ENCODE results near the gene KRTAP10-2. TPM values are rescaled to one million over a fixed set of nuclear protein-coding genes. Genes with fewer than 3 reads are reported as not detected.

The KRTAP10-2 gene
- total and polyA plus RNA-seq, 2 of the 4 experiments (the other 2 are of a cell fraction): not detected

DNA sequence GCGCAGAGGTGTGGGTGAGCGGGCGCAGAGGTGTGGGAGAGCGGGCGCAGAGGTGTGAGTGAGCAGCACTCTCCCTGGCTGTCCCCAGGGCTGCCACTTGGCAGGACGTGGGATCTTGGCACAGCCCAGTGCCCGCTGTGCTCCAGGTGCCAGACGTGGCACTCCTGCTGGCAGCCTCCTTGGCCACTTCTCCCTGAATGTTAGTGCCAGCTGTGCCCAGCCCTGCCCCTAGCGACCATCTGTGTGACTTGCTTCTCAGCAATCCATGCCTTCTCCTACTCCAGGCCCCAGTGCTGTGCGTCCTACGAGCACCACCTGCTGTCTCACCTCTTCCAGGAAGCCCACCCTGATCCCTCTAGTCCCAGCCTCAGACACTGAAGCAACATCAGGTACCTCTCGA is 41.8 kb downstream of the KRTAP10-2 start:
- dilution Hi-C loops (cut with HindIII; ENCODE audit: low sequenced_read_pairs, unreplicated experiment) (no loop called here), intact Hi-C loops (cut with micrococcal nuclease) (no loop called here), in situ Hi-C loops (cut with MboI; ENCODE audit: low sequenced_read_pairs) (loop anchor here (25.0 kb wide), 1 partner anchor 428 kb away; the partner anchor contains the start of gene SLX9)
- Histone ChIP-seq H4K20me1 (ENCODE audit: insufficient read depth, low read length) (no peaks in the 10 kb centered on the region), H3K9me3 (ENCODE audit: control insufficient read depth, insufficient read depth, low read length) (no peaks in the 10 kb centered on the region), H3K27ac (ENCODE audit: insufficient read depth, low read length) (no peak overlapping the region), H3K18ac (ENCODE audit: low read depth, low read length) (no peak overlapping the region), H3K27me3 (ENCODE audit: control insufficient read depth, insufficient read depth, low read length) (peaks cover 23% of the 10 kb centered on the region), H4K5ac (ENCODE audit: low read depth, low read length) (no peak overlapping the region), H2BK120ac (ENCODE audit: low read depth, low read length) (no peak overlapping the region), H4K91ac (ENCODE audit: insufficient read depth, low read depth, low read length) (no peak overlapping the region), H2BK5ac (ENCODE audit: low read depth, low read length, poor library complexity, severe bottlenecking) (no peak overlapping the region), H3K9me1 (ENCODE audit: insufficient read depth, low read length) (no peaks in the 10 kb centered on the region), H3K23ac (ENCODE audit: low read depth, low read length) (no peak overlapping the region), H2AK5ac (ENCODE audit: low read depth, low read length) (no peak overlapping the region), H2BK20ac (ENCODE audit: low read depth, low read length) (no peak overlapping the region), H3K9ac (ENCODE audit: low read depth, low read length) (no peak overlapping the region), H3K4ac (ENCODE audit: low read depth, low read length) (no peak overlapping the region), H3K36me3 (ENCODE audit: control insufficient read depth, insufficient read depth, low read length) (no peaks in the 10 kb centered on the region), H3K4me3 (ENCODE audit: insufficient read depth, low read depth, low read length) (no peak overlapping the region), H4K8ac (ENCODE audit: low read depth in 2 of 2, low read length in 2 of 2) (no peak overlapping the region), H2BK15ac (ENCODE audit: low read depth, low read length) (no peak overlapping the region), H3K4me2 (ENCODE audit: low read depth, low read length) (no peak overlapping the region), H2AK9ac (replicated peaks; ENCODE audit: low read depth, low read length, poor library complexity) (no peak overlapping the region), H3K56ac (ENCODE audit: extremely low read depth, insufficient read depth, low read length) (no peak overlapping the region), H3K14ac (replicated peaks; ENCODE audit: low read depth, low read length) (no peak overlapping the region), H2AFZ (replicated peaks; ENCODE audit: low read length, poor library complexity) (no peak overlapping the region), H3K4me1 (ENCODE audit: control insufficient read depth, insufficient read depth, low read length) (no peaks in the 10 kb centered on the region), H3K79me1 (ENCODE audit: low read depth in 1 of 2, low read length in 2 of 2) (no peaks in the 10 kb centered on the region)
- DNase-seq (no peak), ATAC-seq (ENCODE audit: low read depth) (no peak)
- POLR2A ChIA-PET (ENCODE audit: unreplicated experiment): no interaction called here
- CTCF ChIA-PET: interaction anchor here (0.6 kb wide), 1 partner anchor 331 kb away, joined by 8 read pairs; no protein-coding TSS in a partner anchor
- BruUV-seq (replicated peaks): no TSS peak
- WGBS, 2 experiments (ENCODE audit: extremely low coverage in 2 of 2, insufficient read length in 1 of 2): 68% methylated on average over 7 of the region's 12 CpGs; no CpG with 5 or more reads in 1 of the 2 experiments
- TF ChIP-seq SMC3 (IDR thresholded peaks at IDR 0.05; ENCODE audit: low read depth, low read length) (no peak), RFX5 (IDR thresholded peaks at IDR 0.05; ENCODE audit: low read depth, low read length) (no peak), MAZ (IDR thresholded peaks at IDR 0.05; ENCODE audit: borderline replicate concordance, low read depth, low read length) (no peak), POLR2A (IDR thresholded peaks at IDR 0.05; ENCODE audit: low read depth, low read length) (no peak), CEBPB (IDR thresholded peaks at IDR 0.05; ENCODE audit: low read depth, low read length) (no peak), RCOR1 (IDR thresholded peaks at IDR 0.05; ENCODE audit: insufficient replicate concordance, low read length) (no peak)
- TF ChIP-seq, protein P1, sequence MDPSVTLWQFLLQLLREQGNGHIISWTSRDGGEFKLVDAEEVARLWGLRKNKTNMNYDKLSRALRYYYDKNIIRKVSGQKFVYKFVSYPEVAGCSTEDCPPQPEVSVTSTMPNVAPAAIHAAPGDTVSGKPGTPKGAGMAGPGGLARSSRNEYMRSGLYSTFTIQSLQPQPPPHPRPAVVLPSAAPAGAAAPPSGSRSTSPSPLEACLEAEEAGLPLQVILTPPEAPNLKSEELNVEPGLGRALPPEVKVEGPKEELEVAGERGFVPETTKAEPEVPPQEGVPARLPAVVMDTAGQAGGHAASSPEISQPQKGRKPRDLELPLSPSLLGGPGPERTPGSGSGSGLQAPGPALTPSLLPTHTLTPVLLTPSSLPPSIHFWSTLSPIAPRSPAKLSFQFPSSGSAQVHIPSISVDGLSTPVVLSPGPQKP (IDR thresholded peaks at IDR 0.05; ENCODE audit: borderline replicate concordance, low read depth, low read length): no peak
- TF ChIP-seq, protein P2, sequence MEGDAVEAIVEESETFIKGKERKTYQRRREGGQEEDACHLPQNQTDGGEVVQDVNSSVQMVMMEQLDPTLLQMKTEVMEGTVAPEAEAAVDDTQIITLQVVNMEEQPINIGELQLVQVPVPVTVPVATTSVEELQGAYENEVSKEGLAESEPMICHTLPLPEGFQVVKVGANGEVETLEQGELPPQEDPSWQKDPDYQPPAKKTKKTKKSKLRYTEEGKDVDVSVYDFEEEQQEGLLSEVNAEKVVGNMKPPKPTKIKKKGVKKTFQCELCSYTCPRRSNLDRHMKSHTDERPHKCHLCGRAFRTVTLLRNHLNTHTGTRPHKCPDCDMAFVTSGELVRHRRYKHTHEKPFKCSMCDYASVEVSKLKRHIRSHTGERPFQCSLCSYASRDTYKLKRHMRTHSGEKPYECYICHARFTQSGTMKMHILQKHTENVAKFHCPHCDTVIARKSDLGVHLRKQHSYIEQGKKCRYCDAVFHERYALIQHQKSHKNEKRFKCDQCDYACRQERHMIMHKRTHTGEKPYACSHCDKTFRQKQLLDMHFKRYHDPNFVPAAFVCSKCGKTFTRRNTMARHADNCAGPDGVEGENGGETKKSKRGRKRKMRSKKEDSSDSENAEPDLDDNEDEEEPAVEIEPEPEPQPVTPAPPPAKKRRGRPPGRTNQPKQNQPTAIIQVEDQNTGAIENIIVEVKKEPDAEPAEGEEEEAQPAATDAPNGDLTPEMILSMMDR (conservative IDR thresholded peaks at IDR 0.05; ENCODE audit: low read depth, low read length): no peak

All from IMR-90 (cell line).